ENCODE data around the gene MUCL3. TPM values are rescaled to one million over a fixed set of nuclear protein-coding genes. Genes with fewer than 3 reads are reported as not detected.

The MUCL3 gene
- total RNA-seq = not detected in 2 replicates

GRCh38 chr6:30940361-30940986 lies at the start of gene MUCL3:
Gene MUCL3 (plus strand): TSS chr6:30940973. CDS start chr6:30941000, 27 bp downstream.

GRCh38 chr6:30907758-30908591 lies 32.8 kb upstream of the MUCL3 start, which contains the start of gene GTF2H4:
Gene GTF2H4 (plus strand): TSS chr6:30908207.

GRCh38 chr6:30914076-30914853 lies 26.5 kb upstream of the MUCL3 start, which contains the start of gene VARS2:
Gene VARS2 (plus strand): TSS chr6:30914238. CDS start chr6:30914837, 599 bp downstream.

GRCh38 chr6:30931969-30932645 lies 8.7 kb upstream of the MUCL3 start, which contains the start of gene SFTA2:
Gene SFTA2 (minus strand): TSS chr6:30932170. CDS start chr6:30932096, 74 bp downstream.

GRCh38 chr6:30983439-30983838 lies 42.7 kb downstream of the MUCL3 start, which contains the start of gene MUC21:
Gene MUC21 (plus strand): TSS chr6:30983718. CDS start chr6:30983959, 241 bp downstream.

Other genes starting within 250 kb of the MUCL3 start
- 2.4 and 3.1 TPM in 2 replicates for gene NRM, start 250.0 kb upstream of the MUCL3 start, total RNA-seq
- 5.0 and 11.0 TPM in 2 replicates for gene MDC1, start 223.7 kb upstream of the MUCL3 start, total RNA-seq
- 319 and 527 TPM in 2 replicates for gene TUBB, start 220.6 kb upstream of the MUCL3 start, total RNA-seq
- gene FLOT1, start 198.3 kb upstream of the MUCL3 start, total RNA-seq = 82.2 and 94.0 TPM in 2 replicates
- 63.0 and 94.9 TPM in 2 replicates for gene IER3, start 196.4 kb upstream of the MUCL3 start, total RNA-seq
- 2.6 and 18.4 TPM in 2 replicates for gene DDR1, start 56.5 kb upstream of the MUCL3 start, total RNA-seq
- gene GTF2H4, start 32.8 kb upstream of the MUCL3 start, total RNA-seq = 7.6 and 21.7 TPM in 2 replicates
- gene VARS2, start 26.7 kb upstream of the MUCL3 start, total RNA-seq = 11.8 and 23.8 TPM in 2 replicates
- 0.16 TPM in 1 of 2 replicates, not detected in the other for gene SFTA2, start 8.8 kb upstream of the MUCL3 start, total RNA-seq
- gene MUC21, start 42.7 kb downstream of the MUCL3 start, total RNA-seq = not detected in 2 replicates
- not detected in 2 replicates for gene MUC22, start 69.5 kb downstream of the MUCL3 start, total RNA-seq
- gene C6orf15, start 171.6 kb downstream of the MUCL3 start, total RNA-seq = not detected in 2 replicates
- 5.7 and 8.1 TPM in 2 replicates for gene PSORS1C1, start 173.8 kb downstream of the MUCL3 start, total RNA-seq
- gene CDSN, start 179.5 kb downstream of the MUCL3 start, total RNA-seq = 0.06 TPM in 1 of 2 replicates, not detected in the other
- gene PSORS1C2, start 198.1 kb downstream of the MUCL3 start, total RNA-seq = not detected in 2 replicates
- 15.7 and 16.2 TPM in 2 replicates for gene CCHCR1, start 216.8 kb downstream of the MUCL3 start, total RNA-seq
- gene TCF19, start 217.6 kb downstream of the MUCL3 start, total RNA-seq = 16.6 and 30.6 TPM in 2 replicates
- gene POU5F1, start 229.7 kb downstream of the MUCL3 start, total RNA-seq = 0.19 and 0.32 TPM in 2 replicates

All from bladder microvascular endothelial cell (primary cell).